Endothelial cell of umbilical vein (primary cell): ENCODE results near the gene STRN.

ENCODE experiments used
- EZH2 ChIP-seq: IDR thresholded peaks from 2 replicates; pipeline ENCODE4 v1.6.1; 2012; ENCODE audit warnings: borderline replicate concordance, low read depth, mild to moderate bottlenecking, moderate library complexity, low read length, inconsistent platforms; ENCODE audit not compliant: severe bottlenecking
- JUN ChIP-seq: IDR thresholded peaks from 2 replicates; pipeline ENCODE4 v1.6.1; 2011; ENCODE audit warnings: borderline replicate concordance, low read depth; ENCODE audit not compliant: insufficient read length, insufficient read depth
- POLR2A ChIP-seq: IDR thresholded peaks from 2 replicates; pipeline ENCODE4 v1.6.1; 2012; ENCODE audit warnings: low read depth, mild to moderate bottlenecking, control low read depth, low read length
- POLR2AphosphoS5 ChIP-seq: IDR thresholded peaks from 2 replicates; pipeline ENCODE4 v1.6.1; 2012; ENCODE audit warnings: low read depth, mild to moderate bottlenecking, control low read depth, low read length, moderate library complexity; ENCODE audit not compliant: insufficient read depth
- TF ChIP-seq, protein P1 (sequence below): IDR thresholded peaks from 2 replicates; pipeline ENCODE4 v1.6.1; 2011; ENCODE audit not compliant: insufficient read depth, insufficient read length
- TF ChIP-seq, protein P2 (sequence below), 2 donors: IDR thresholded peaks; 1 replicate in 1 of 2; 2 replicates in 1 of 2; pipeline ENCODE4 v1.5.1; 2011; ENCODE audit warnings: low read length in 2 of 2, mild to moderate bottlenecking in 2 of 2, moderate library complexity in 2 of 2, control low read depth in 1 of 2, inconsistent platforms in 1 of 2, low read depth in 1 of 2; ENCODE audit not compliant: insufficient read depth in 1 of 2; ENCODE audit errors: extremely low read depth in 1 of 2

DNA sequence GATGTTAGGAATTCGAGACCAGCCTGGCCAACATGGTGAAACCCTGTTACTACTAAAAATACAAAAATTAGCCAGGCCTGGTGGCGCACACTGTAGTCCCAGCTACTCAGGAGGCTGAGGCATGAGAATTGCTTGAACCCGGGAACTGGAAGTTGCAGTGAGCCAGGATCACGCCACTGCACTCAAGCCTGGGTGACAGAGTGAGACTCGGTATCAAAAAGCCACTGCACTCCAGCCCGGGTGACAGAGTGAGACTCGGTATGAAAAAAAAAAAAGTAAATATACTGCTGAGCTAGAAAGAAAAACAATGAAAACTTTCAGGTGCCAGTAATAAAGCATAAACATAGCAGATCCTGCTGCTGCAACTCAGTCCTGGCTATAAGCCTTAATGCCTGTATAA, 73.5 kb downstream of the STRN start:
- TF ChIP-seq JUN (no peak), POLR2AphosphoS5 (no peak), EZH2 (no peak), POLR2A (no peak)
- TF ChIP-seq, protein P1, sequence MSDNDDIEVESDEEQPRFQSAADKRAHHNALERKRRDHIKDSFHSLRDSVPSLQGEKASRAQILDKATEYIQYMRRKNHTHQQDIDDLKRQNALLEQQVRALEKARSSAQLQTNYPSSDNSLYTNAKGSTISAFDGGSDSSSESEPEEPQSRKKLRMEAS, result no peak
- TF ChIP-seq, protein P2, sequence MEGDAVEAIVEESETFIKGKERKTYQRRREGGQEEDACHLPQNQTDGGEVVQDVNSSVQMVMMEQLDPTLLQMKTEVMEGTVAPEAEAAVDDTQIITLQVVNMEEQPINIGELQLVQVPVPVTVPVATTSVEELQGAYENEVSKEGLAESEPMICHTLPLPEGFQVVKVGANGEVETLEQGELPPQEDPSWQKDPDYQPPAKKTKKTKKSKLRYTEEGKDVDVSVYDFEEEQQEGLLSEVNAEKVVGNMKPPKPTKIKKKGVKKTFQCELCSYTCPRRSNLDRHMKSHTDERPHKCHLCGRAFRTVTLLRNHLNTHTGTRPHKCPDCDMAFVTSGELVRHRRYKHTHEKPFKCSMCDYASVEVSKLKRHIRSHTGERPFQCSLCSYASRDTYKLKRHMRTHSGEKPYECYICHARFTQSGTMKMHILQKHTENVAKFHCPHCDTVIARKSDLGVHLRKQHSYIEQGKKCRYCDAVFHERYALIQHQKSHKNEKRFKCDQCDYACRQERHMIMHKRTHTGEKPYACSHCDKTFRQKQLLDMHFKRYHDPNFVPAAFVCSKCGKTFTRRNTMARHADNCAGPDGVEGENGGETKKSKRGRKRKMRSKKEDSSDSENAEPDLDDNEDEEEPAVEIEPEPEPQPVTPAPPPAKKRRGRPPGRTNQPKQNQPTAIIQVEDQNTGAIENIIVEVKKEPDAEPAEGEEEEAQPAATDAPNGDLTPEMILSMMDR (IDR thresholded peaks at IDR 0.05; ENCODE audit: extremely low read depth in 1 of 2, insufficient read depth in 1 of 2, low read depth in 1 of 2, low read length in 2 of 2), result no peak
